Mesendoderm (in vitro differentiated cells): ENCODE measurements around the gene PTH1R. TPM values are rescaled to one million over a fixed set of nuclear protein-coding genes. Genes with fewer than 3 reads are reported as not detected.

Experiments used
- DNase-seq: peaks from one replicate; pipeline ENCODE4 v3.0.0; 2013
- H2AK5ac ChIP-seq: 2 replicates; pipeline ENCODE4 v1.6.1; 2013; ENCODE audit warnings: low read length, inconsistent platforms
- H2BK120ac ChIP-seq: 2 replicates; pipeline ENCODE4 v1.6.1; 2013; ENCODE audit warnings: low read depth, mild to moderate bottlenecking, low read length, moderate library complexity, mixed read lengths
- H2BK15ac ChIP-seq: replicated peaks from 2 replicates; pipeline ENCODE4 v1.6.1; 2013; ENCODE audit warnings: low read depth, mild to moderate bottlenecking, moderate library complexity
- H2BK5ac ChIP-seq: 2 replicates; pipeline ENCODE4 v1.6.1; 2013; ENCODE audit warnings: low read length, inconsistent platforms
- H3K18ac ChIP-seq: 2 replicates; pipeline ENCODE4 v1.6.1; 2013; ENCODE audit warnings: mild to moderate bottlenecking, low read length, mixed read lengths
- H3K23ac ChIP-seq: one replicate; pipeline ENCODE4 v1.6.1; 2013; ENCODE audit warnings: low read length
- H3K27ac ChIP-seq: 2 replicates; pipeline ENCODE4 v1.5.1; 2013; ENCODE audit warnings: low read depth, mild to moderate bottlenecking, inconsistent platforms, low read length, moderate library complexity
- H3K27me3 ChIP-seq: 2 replicates; pipeline ENCODE4 v1.6.1; 2013; ENCODE audit warnings: low read length, control low read depth, mild to moderate bottlenecking, inconsistent platforms; ENCODE audit not compliant: insufficient read depth, poor library complexity
- H3K36me3 ChIP-seq: 2 replicates; pipeline ENCODE4 v1.6.1; 2013; ENCODE audit warnings: low read length, inconsistent platforms; ENCODE audit not compliant: control insufficient read depth, insufficient read depth
- H3K4ac ChIP-seq: one replicate; pipeline ENCODE4 v1.6.1; 2013; ENCODE audit warnings: low read depth, mild to moderate bottlenecking, low read length, moderate library complexity
- H3K4me1 ChIP-seq: 2 replicates; pipeline ENCODE4 v1.6.1; 2013; ENCODE audit warnings: low read depth, low read length, inconsistent platforms; ENCODE audit not compliant: control insufficient read depth
- H3K4me2 ChIP-seq: 2 replicates; pipeline ENCODE4 v1.6.1; 2013; ENCODE audit warnings: low read length
- H3K4me3 ChIP-seq: 2 replicates; pipeline ENCODE4 v1.5.1; 2013; ENCODE audit warnings: mild to moderate bottlenecking, low read length
- H3K56ac ChIP-seq: one replicate; pipeline ENCODE4 v1.6.1; 2013; ENCODE audit warnings: low read length
- H3K79me1 ChIP-seq: 2 replicates; pipeline ENCODE4 v1.6.1; 2013; ENCODE audit warnings: low read length, inconsistent platforms
- H3K79me2 ChIP-seq: 2 replicates; pipeline ENCODE4 v1.6.1; 2013; ENCODE audit warnings: mild to moderate bottlenecking, low read length; ENCODE audit not compliant: control insufficient read depth, insufficient read depth
- H3K9ac ChIP-seq: 2 replicates; pipeline ENCODE4 v1.6.1; 2013; ENCODE audit warnings: low read length, inconsistent platforms
- H4K5ac ChIP-seq: one replicate; pipeline ENCODE4 v1.6.1; 2013; ENCODE audit warnings: low read length
- H4K8ac ChIP-seq: one replicate; pipeline ENCODE4 v1.6.1; 2013; ENCODE audit warnings: low read depth, mild to moderate bottlenecking, control low read depth, low read length, moderate library complexity
- WGBS: extraction: QIAGEN DNeasy Blood & Tissue Kit; methylation state at CpG from one replicate; pipeline ENCODE4 v1.1.7; 2013; ENCODE audit warnings: low lambda C conversion rate, missing lambda C conversion rate; ENCODE audit not compliant: insufficient coverage; ENCODE audit errors: extremely low coverage; 5-methylcytosine and 5-hydroxymethylcytosine counted together
- polyA plus RNA-seq, 2 experiments: library from polyadenylated mRNA; stranded (reverse); fragments of 200-250 nt; gene quantifications; one replicate each; pipeline ENCODE4 v1.2.3, GENCODE V29; 2013

Gene PTH1R
- polyA plus RNA-seq (2013, experiment 1 of 2): 4.0 TPM
- polyA plus RNA-seq (2013, experiment 2 of 2): 4.5 TPM

GRCh38 chr3:46877406-46878125 lies at the start of gene PTH1R:
TSS of gene PTH1R (plus strand) at chr3:46877721. CDS start at chr3:46883560, 5,839 bp downstream.
- Histone ChIP-seq H3K23ac (no peak within 1 kb of the TSS), H2BK15ac (no peak within 1 kb of the TSS), H4K5ac (no peak within 1 kb of the TSS), H3K27me3 (peaks cover 3% of the 10 kb centered on the region), H3K79me1 (no peaks in the 10 kb centered on the region), H2BK5ac (no peak within 1 kb of the TSS), H3K36me3 (no peaks in the 10 kb centered on the region), H3K4me2 (no peak within 1 kb of the TSS), H3K27ac (no peak within 1 kb of the TSS), H4K8ac (no peak within 1 kb of the TSS), H3K4me3 (no peak within 1 kb of the TSS), H3K4me1 (peaks cover 9% of the 10 kb centered on the region), H3K18ac (no peak within 1 kb of the TSS), H2BK120ac (no peak within 1 kb of the TSS), H3K56ac (peak within 1 kb of the TSS; percentile 27), H2AK5ac (no peak within 1 kb of the TSS), H3K4ac (no peak within 1 kb of the TSS), H3K9ac (peak within 1 kb of the TSS; percentile 17), H3K79me2 (no peaks in the 10 kb centered on the region)
- no CpG with 5 or more reads among the region's 7 CpGs for WGBS
- no peak for DNase-seq

GRCh38 chr3:46829699-46830208 lies 47.8 kb upstream of the PTH1R start:
- H3K23ac ChIP-seq: no peak overlapping the region
- no peaks in the 10 kb centered on the region for H3K79me1 ChIP-seq
- peak; percentile 91 for DNase-seq
- H4K8ac ChIP-seq: no peak overlapping the region
- no peak overlapping the region for H3K4me3 ChIP-seq
- peaks cover 13% of the 10 kb centered on the region for H3K4me1 ChIP-seq
- no peaks in the 10 kb centered on the region for H3K27me3 ChIP-seq
- no peaks in the 10 kb centered on the region for H3K79me2 ChIP-seq
- H3K9ac ChIP-seq: no peak overlapping the region
- no peak overlapping the region for H3K4me2 ChIP-seq
- no peak overlapping the region for H2BK120ac ChIP-seq
- no CpG with 5 or more reads among the region's 4 CpGs for WGBS
- no peaks in the 10 kb centered on the region for H3K36me3 ChIP-seq
- H2BK5ac ChIP-seq: no peak overlapping the region
- no peak overlapping the region for H3K18ac ChIP-seq
- H3K27ac ChIP-seq: peak overlapping the region; percentile 32
- no peak overlapping the region for H4K5ac ChIP-seq
- H2AK5ac ChIP-seq: no peak overlapping the region
- no peak overlapping the region for H2BK15ac ChIP-seq
- no peak overlapping the region for H3K4ac ChIP-seq
- no peak overlapping the region for H3K56ac ChIP-seq

- no peaks in the 10 kb centered on the region for H3K79me1 ChIP-seq
- H4K5ac ChIP-seq: no peak overlapping the region
- no peak overlapping the region for H2AK5ac ChIP-seq
Measured at GRCh38 chr3:46830801-46831200, 46.7 kb upstream of the PTH1R start.

GRCh38 chr3:46831316-46831715 lies 46.2 kb upstream of the PTH1R start:
- H3K18ac ChIP-seq: no peak overlapping the region
- H2BK15ac ChIP-seq: no peak overlapping the region
- no peak overlapping the region for H3K9ac ChIP-seq
- H3K79me1 ChIP-seq: no peaks in the 10 kb centered on the region
- peak overlapping the region; percentile 57 for H2AK5ac ChIP-seq
- no peak overlapping the region for H2BK120ac ChIP-seq
- no peak overlapping the region for H3K23ac ChIP-seq
- H2BK5ac ChIP-seq: peak overlapping the region; percentile 11
- peaks cover 13% of the 10 kb centered on the region for H3K4me1 ChIP-seq
- no peak overlapping the region for H3K27ac ChIP-seq
- WGBS: no CpG with 5 or more reads among the region's 3 CpGs
- no peaks in the 10 kb centered on the region for H3K36me3 ChIP-seq
- no peak overlapping the region for H3K4me2 ChIP-seq
- no peaks in the 10 kb centered on the region for H3K79me2 ChIP-seq
- no peak overlapping the region for H4K8ac ChIP-seq
- no peaks in the 10 kb centered on the region for H3K27me3 ChIP-seq
- no peak overlapping the region for H4K5ac ChIP-seq
- H3K56ac ChIP-seq: no peak overlapping the region
- H3K4ac ChIP-seq: no peak overlapping the region
- H3K4me3 ChIP-seq: no peak overlapping the region
- no peak for DNase-seq

More at GRCh38 chr3:46830801-46831200, 46.7 kb upstream of the PTH1R start:
- Histone ChIP-seq H4K8ac (no peak overlapping the region), H3K4ac (no peak overlapping the region), H3K18ac (no peak overlapping the region), H3K79me2 (no peaks in the 10 kb centered on the region), H3K9ac (no peak overlapping the region), H3K36me3 (no peaks in the 10 kb centered on the region), H2BK15ac (no peak overlapping the region), H2BK120ac (no peak overlapping the region), H3K27ac (no peak overlapping the region), H3K4me3 (no peak overlapping the region), H3K56ac (no peak overlapping the region), H3K4me2 (no peak overlapping the region), H2BK5ac (no peak overlapping the region), H3K4me1 (peaks cover 13% of the 10 kb centered on the region), H3K27me3 (no peaks in the 10 kb centered on the region), H3K23ac (no peak overlapping the region)
- no CpG with 5 or more reads among the region's 2 CpGs for WGBS
- DNase-seq: no peak

- no peak overlapping the region for H2BK120ac ChIP-seq
- no peak overlapping the region for H3K4ac ChIP-seq
- H4K8ac ChIP-seq: no peak overlapping the region
- H4K5ac ChIP-seq: no peak overlapping the region
- peaks cover 13% of the 10 kb centered on the region for H3K4me1 ChIP-seq
- H3K56ac ChIP-seq: no peak overlapping the region
- no peak overlapping the region for H3K27ac ChIP-seq
- no peak overlapping the region for H2BK15ac ChIP-seq
- H3K27me3 ChIP-seq: no peaks in the 10 kb centered on the region
- WGBS: no CpG with 5 or more reads among the region's 1 CpG
- no peak overlapping the region for H3K4me3 ChIP-seq
- H3K23ac ChIP-seq: no peak overlapping the region
- no peaks in the 10 kb centered on the region for H3K79me1 ChIP-seq
- H3K79me2 ChIP-seq: no peaks in the 10 kb centered on the region
- no peak for DNase-seq
- no peak overlapping the region for H3K18ac ChIP-seq
- H3K9ac ChIP-seq: no peak overlapping the region
- H3K36me3 ChIP-seq: no peaks in the 10 kb centered on the region
- H3K4me2 ChIP-seq: no peak overlapping the region
- H2BK5ac ChIP-seq: no peak overlapping the region
- no peak overlapping the region for H2AK5ac ChIP-seq
Measured at GRCh38 chr3:46831841-46832240, 45.7 kb upstream of the PTH1R start.
